GM12865 (cell line): ENCODE measurements around the gene SLC7A6OS.

Experiments used
- DNase-seq: peaks from one replicate; pipeline ENCODE4 v3.0.0; 2010; ENCODE audit warnings: low read depth
- H3K4me3 ChIP-seq: 2 replicates; pipeline ENCODE4 v1.5.1; 2011; ENCODE audit warnings: mild to moderate bottlenecking, low read depth, low read length, control low read depth
- TF ChIP-seq, protein P1 (sequence below): IDR thresholded peaks from 2 replicates; pipeline ENCODE4 v1.5.1; 2011; ENCODE audit warnings: low read length, control low read depth, low read depth, inconsistent platforms; ENCODE audit not compliant: insufficient read depth; ENCODE audit errors: missing control alignments

The SLC7A6OS gene

DNA sequence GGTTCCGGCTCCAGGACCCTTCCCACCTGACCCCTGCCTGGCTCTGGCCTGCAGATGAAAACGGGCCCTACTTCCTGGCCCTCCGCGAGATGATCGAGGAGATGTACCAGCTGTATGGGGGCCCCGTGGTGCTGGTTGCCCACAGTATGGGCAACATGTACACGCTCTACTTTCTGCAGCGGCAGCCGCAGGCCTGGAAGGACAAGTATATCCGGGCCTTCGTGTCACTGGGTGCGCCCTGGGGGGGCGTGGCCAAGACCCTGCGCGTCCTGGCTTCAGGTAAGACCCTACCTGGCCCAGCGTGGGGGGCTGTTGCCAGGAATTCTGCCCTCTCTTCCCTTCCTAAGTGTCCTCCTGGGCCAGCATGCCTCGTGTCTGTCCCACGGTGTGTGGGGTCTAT is 55.0 kb downstream of the SLC7A6OS start:
- TF ChIP-seq, protein P1, sequence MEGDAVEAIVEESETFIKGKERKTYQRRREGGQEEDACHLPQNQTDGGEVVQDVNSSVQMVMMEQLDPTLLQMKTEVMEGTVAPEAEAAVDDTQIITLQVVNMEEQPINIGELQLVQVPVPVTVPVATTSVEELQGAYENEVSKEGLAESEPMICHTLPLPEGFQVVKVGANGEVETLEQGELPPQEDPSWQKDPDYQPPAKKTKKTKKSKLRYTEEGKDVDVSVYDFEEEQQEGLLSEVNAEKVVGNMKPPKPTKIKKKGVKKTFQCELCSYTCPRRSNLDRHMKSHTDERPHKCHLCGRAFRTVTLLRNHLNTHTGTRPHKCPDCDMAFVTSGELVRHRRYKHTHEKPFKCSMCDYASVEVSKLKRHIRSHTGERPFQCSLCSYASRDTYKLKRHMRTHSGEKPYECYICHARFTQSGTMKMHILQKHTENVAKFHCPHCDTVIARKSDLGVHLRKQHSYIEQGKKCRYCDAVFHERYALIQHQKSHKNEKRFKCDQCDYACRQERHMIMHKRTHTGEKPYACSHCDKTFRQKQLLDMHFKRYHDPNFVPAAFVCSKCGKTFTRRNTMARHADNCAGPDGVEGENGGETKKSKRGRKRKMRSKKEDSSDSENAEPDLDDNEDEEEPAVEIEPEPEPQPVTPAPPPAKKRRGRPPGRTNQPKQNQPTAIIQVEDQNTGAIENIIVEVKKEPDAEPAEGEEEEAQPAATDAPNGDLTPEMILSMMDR, result no peak
- H3K4me3 ChIP-seq, result no peak overlapping the region

DNA sequence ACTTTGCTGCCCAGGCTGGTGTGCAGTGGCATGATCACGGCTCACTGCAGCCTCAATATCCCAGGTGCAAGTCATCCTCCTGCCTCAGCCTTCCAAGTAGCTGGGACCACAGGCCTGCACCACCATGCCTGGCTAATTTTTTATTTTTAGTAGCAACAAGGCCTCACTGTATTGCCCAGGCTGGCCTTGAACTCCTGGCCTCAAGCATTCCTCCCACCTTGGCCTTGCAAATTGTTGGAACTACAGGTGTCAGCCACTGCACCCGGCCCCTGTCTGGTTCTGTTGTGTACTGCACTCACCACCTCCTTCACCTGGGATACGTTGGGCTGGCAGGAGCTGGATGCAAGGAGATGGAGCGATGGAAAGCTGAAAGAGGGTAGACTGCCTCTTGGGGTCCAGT is 57.0 kb downstream of the SLC7A6OS start:
- H3K4me3 ChIP-seq, result no peak overlapping the region
- no peak for DNase-seq
- TF ChIP-seq, protein P1, result no peak

More for the DNA sequence above, 55.0 kb downstream of the SLC7A6OS start:
- no peak for DNase-seq

DNA sequence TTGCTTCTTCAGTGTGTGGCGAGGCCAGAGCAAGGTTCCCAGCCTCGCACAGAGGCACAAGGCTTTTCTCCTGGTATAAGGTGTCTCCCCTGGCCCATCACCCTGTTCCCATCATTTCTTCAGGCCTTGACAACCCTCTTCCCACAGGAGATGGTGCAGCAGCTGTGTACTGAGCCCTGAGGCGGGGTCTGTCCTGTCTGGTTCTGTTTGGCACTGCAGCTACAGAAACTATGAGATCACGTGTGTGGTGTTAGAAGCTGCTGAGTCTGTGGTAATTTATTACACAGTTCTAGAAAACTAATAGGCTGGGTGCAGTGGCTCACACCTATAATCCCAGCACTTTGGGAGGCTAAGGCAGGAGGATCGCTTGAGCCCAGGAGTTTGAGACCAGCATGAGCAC is 58.4 kb downstream of the SLC7A6OS start:
- H3K4me3 ChIP-seq, result no peak overlapping the region
- DNase-seq, result no peak
- TF ChIP-seq, protein P1, result no peak

DNA sequence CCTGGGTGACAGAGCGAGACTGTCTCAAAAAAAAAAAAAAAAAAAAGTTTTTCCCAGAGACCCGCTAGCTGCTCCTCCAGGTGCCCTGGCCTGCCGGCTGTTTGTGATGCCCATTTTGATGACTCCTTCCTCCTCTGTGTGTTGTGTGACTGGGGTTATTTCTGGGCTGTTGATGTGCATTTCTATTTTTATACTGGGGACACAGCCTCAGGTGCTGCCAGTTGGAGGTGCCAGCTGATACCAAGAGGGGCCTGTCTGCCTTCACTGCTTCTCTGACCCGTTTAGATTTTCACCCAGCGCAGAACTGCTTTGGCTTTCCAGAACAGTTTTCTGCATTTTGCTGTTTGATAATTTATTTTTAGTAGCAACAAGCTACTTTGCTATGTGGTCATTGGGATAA is 58.9 kb downstream of the SLC7A6OS start:
- TF ChIP-seq, protein P1, result no peak
- no peak overlapping the region for H3K4me3 ChIP-seq
- no peak for DNase-seq

DNA sequence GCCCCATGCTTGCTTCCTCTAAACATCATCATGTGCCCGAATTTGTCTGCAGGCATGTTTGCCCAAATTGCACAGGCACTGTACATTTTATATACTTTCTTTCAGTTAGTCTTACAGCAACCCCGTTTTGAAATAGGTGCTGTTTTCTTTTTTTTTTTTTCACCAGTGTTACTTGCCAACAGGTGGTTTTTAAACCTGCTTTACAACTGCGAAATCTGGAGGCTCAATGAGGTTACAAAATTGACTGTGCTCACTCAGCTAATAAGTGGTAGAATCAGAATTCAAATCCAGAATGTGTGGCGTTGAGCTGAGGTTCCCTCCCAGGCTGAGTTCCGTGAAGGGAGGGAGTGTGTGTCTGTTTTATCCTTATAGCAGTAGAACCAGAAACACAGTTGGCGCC is 59.8 kb downstream of the SLC7A6OS start:
- TF ChIP-seq, protein P1, result no peak
- no peak overlapping the region for H3K4me3 ChIP-seq
- DNase-seq, result no peak

DNA sequence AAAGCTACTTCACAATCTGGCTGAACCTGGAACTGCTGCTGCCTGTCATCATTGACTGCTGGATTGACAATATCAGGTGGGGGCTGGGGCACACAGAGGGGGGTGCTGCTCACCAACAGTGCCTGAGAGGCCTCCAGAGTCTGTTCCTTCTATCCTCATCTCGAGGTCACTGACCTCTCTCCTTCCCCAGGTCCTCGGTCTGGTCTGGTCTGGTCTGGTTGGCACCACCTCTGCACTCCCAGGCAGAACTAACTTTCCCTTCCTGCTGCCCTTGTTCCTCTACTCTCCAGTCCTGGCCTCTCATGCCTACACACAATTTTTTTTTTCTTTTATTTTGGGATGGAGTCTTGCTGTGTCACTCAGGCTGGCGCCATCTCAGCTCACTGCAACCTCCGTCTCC is 61.4 kb downstream of the SLC7A6OS start:
- DNase-seq, result no peak
- TF ChIP-seq, protein P1, result no peak
- H3K4me3 ChIP-seq, result no peak overlapping the region
